GM12892 (cell line): ENCODE results near the gene ZNF280B.

ENCODE experiments used
- DNase-seq: peaks from one replicate; pipeline ENCODE4 v3.0.0; 2011; ENCODE audit not compliant: insufficient read length
- FAIRE-seq: peaks from 2 replicates; lab custom pipeline; 2011; peaks lifted over from hg19 to GRCh38; lab: Jason Lieb, UNC
- POLR2A ChIP-seq: IDR thresholded peaks from 2 replicates; pipeline ENCODE4 v1.6.1; 2011; ENCODE audit warnings: low read depth, low read length, control low read depth
- POLR2AphosphoS5 ChIP-seq: IDR thresholded peaks from 2 replicates; pipeline ENCODE4 v1.6.1; 2011; ENCODE audit warnings: low read depth, low read length, control low read depth
- TAF1 ChIP-seq: IDR thresholded peaks from 2 replicates; pipeline ENCODE4 v1.6.1; 2011; ENCODE audit warnings: low read depth, mild to moderate bottlenecking, control low read depth, low read length, borderline replicate concordance

Gene ZNF280B

DNA sequence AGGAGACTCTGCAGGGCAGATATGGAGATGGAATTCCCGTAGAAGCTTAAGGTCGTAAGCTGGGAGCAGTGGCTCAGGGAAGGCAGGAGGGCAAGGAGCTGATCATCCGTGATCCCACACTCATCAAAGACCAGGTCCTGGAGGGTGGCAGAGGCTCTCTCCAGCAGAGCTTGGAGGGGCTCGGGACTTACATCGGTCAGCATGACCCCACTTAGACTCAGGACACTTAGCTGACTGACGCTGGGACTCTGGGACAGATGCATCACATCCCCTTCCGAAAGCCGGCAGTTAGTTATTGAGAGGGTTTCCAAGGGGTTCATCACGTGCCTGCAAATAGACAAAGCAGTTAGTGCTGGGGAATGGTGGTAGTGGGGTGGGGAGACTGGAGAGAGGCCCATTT, 39.8 kb upstream of the ZNF280B start:
- FAIRE-seq (no peak), DNase-seq (no peak)
- TF ChIP-seq POLR2AphosphoS5 (no peak), TAF1 (no peak), POLR2A (no peak)

DNA sequence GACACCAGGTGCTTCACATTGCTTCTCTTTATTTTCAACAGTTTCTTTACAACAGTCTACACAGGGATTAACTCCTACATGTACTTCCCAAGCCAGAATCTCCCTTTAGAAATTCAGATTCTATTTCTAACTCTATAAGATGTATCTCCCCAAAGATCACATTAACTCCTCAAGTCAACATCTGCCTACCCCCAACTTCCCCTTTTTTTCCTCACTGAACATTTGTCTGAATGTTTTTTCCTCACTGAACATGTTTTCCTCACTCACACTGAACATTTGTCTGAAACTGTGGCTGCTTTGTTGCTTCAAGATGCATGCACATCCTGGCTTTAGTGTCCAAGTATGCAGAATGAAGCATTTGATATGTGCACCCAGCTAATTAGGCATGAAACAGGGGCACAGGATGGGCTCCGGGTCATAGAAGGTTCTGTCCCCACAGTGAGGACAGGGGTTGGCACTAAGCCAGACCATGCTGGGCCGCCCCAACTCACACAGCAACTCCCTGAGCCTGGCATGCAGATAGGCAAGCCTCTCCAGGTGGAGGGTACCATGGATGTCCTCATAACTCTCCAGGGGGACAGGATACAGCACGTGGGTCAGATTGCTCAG, 39.3 kb upstream of the ZNF280B start:
- no peak for FAIRE-seq
- no peak for TF ChIP-seq POLR2A
- TF ChIP-seq TAF1, result no peak
- DNase-seq, result no peak

DNA sequence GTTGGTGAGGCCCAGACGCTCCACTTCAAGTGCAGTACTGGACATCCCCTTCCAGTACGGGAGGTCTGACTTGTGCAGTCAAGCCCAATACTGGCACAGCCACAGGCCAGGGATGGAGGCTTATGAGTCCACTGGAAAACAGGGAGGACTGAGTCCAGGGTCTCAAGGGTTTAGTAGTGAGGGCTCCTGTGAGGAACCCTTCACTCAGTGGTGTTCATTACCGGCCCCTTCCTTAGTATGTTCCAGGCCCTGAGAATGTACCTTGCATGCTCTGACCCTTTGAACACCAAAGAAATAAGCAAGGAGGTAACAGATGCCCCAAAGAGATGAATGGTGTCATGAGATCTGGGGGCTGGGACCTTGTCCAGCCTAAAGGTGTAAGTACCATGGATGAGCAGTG, 38.7 kb upstream of the ZNF280B start:
- FAIRE-seq (no peak), DNase-seq (no peak)
- TF ChIP-seq POLR2AphosphoS5 (no peak), TAF1 (no peak), POLR2A (no peak)

- FAIRE-seq, result no peak
- TF ChIP-seq POLR2A (no peak), TAF1 (no peak), POLR2AphosphoS5 (no peak)
These were observed 37.9 kb upstream of the ZNF280B start for GRCh38 chr22:22546490-22546889.

GRCh38 chr22:22545084-22545483, 36.5 kb upstream of the ZNF280B start:
- no peak for FAIRE-seq
- no peak for DNase-seq
- no peak for TF ChIP-seq POLR2AphosphoS5
- TF ChIP-seq TAF1, result no peak
- TF ChIP-seq POLR2A, result no peak

More at GRCh38 chr22:22546490-22546889, 37.9 kb upstream of the ZNF280B start:
- no peak for DNase-seq

DNA sequence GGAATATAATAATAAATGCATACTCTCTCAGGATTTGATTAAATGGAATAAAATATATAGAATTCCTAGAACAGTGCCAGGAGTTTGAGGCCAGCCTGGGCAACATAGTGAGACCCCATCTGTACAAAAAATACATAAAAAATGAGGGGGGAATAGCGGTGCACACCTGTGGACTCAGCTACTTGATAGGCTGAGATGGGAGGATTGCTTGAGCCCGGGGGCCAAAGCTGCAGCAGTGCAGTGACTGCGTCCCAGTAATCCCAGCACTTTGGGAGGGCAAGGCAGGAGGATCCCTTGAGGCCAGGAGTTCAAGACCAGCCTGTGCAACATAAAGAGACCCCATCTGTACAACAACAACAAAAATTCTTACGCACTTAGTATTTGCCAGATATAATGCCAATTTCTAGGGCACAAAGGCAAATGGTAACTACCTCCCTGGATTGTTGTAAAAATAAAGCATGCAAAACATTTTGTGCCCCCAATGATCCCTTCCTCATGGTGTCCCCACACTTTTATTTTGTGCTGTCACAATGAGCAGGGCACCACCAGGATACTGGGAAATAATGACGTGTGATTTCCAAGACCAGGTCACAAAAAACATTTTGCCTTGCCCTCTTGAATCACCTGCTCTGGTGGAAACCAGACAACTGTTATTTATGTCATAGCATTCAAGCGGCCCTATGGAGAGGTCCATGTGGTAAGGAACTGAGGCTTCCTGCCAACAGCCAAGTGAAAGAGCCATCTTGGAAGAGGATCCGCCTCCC, 29.9 kb upstream of the ZNF280B start:
- FAIRE-seq (no peak), DNase-seq (no peak)
- TF ChIP-seq POLR2A (no peak), TAF1 (no peak), POLR2AphosphoS5 (no peak)

- FAIRE-seq (no peak), DNase-seq (no peak)
- TF ChIP-seq POLR2A, result no peak
- no peak for TF ChIP-seq TAF1
- no peak for TF ChIP-seq POLR2AphosphoS5
These were observed 28.4 kb upstream of the ZNF280B start for GRCh38 chr22:22536916-22537315.

GRCh38 chr22:22536515-22536914, 28.0 kb upstream of the ZNF280B start:
- FAIRE-seq, result no peak

DNA sequence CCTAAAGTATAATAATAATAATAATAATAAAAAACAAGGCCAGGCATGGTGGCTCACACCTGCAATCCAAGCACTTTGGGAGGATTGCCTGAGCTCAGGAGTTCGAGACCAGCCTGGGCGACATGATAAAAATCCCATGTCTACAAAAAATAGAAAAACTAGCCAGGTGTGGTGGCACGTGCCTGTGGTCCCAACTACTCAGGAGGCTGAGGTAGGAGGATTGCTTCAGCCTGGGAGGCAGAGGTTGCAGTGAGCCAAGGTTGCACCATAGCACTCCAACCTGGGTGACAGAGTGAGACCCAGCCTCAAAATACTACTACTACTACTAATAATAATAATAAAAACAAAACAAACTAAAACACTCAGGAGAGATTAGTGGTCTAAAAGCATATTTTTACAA, 27.1 kb upstream of the ZNF280B start:
- TF ChIP-seq POLR2A (no peak), TAF1 (no peak)
- no peak for DNase-seq
- no peak for FAIRE-seq

More at GRCh38 chr22:22536515-22536914, 28.0 kb upstream of the ZNF280B start:
- no peak for DNase-seq
- TF ChIP-seq TAF1, result no peak
- TF ChIP-seq POLR2A, result no peak
- TF ChIP-seq POLR2AphosphoS5, result no peak

DNA sequence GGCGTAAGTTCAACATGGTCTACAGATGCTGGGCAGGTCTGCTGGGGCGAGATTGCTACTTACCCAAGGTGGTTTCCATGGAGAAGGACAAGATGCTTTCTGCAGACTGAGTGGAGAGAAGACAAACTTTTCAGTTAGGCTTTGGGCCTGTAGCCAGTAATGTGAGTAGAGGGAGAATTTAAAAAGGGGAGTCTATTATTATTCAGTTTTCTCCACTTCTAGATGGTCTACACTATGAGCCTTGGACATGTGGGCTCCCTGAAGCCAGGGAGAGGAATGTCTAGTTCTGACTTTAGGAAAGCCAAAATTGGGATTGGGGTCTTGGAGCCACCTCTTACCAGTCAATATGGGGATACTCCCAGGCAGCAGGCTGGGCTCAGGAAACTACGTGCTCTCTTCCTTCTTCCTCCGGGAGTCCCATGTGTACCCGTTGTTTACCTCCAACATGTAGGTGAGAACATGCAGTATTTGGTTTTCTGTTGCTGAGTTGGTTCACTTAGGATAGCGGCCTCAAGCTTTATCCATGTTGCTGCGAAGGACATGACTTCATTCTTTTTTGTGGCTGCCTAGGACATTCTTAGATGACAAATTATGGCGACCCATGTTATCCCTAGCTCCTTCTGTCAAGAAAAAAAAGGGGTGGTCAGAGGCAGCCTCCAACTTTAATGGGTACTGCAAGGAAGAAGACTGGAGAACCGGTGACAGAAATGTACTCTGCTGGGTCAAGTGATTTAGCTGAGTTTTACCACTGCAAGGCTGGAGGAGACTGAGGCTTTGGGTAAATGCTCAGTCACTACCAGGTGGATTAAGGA, 26.3 kb upstream of the ZNF280B start:
- DNase-seq (no peak), FAIRE-seq (no peak)
- no peak for TF ChIP-seq TAF1
- TF ChIP-seq POLR2A, result no peak
- no peak for TF ChIP-seq POLR2AphosphoS5

- TF ChIP-seq POLR2A, result no peak
- TF ChIP-seq POLR2AphosphoS5, result no peak
- TF ChIP-seq TAF1, result no peak
- FAIRE-seq (no peak), DNase-seq (no peak)
These were observed 25.3 kb upstream of the ZNF280B start for GRCh38 chr22:22533863-22534262.
